Measurements from ENCODE around the gene TIAM2.

DNA sequence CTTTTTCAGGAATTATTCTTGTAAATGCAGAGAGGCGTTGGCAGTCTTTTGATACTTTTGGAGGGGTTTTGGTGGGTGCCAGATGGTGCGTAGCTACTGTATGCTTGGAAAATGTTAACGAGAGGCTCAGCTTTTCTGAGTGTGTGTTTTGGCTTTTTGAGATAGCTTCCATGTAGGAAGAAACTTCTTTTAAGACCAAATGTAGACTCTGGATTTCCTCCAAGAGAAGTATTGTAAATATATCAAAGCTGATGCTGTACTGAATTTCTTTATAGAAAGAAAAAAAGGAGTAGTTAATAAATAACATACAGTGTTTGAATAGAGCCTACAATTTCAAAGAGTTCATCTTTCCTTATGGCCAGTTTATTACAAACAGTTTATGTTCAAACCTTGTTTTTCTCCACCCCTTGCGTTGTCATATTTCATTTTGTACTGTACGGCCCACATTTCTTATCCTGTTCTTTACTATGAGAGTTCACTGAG is 16.7 kb downstream of the TIAM2 start:
- TF ChIP-seq, protein P1, sequence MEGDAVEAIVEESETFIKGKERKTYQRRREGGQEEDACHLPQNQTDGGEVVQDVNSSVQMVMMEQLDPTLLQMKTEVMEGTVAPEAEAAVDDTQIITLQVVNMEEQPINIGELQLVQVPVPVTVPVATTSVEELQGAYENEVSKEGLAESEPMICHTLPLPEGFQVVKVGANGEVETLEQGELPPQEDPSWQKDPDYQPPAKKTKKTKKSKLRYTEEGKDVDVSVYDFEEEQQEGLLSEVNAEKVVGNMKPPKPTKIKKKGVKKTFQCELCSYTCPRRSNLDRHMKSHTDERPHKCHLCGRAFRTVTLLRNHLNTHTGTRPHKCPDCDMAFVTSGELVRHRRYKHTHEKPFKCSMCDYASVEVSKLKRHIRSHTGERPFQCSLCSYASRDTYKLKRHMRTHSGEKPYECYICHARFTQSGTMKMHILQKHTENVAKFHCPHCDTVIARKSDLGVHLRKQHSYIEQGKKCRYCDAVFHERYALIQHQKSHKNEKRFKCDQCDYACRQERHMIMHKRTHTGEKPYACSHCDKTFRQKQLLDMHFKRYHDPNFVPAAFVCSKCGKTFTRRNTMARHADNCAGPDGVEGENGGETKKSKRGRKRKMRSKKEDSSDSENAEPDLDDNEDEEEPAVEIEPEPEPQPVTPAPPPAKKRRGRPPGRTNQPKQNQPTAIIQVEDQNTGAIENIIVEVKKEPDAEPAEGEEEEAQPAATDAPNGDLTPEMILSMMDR (IDR thresholded peaks at IDR 0.05; ENCODE audit: low read length), result no peak
- TF ChIP-seq EZH2 (optimal IDR thresholded peaks at IDR 0.05; ENCODE audit: low read depth, low read length), result no peak

All from MM.1S (cell line).